H9 (cell line): ENCODE results near the gene MITF. TPM values are rescaled to one million over a fixed set of nuclear protein-coding genes. Genes with fewer than 3 reads are reported as not detected.

Source experiments
- DNase-seq: peaks from one replicate; pipeline ENCODE4 v3.0.0-alpha.2; 2017
- H2AFZ ChIP-seq: one replicate; pipeline ENCODE4 v1.6.1; 2013; ENCODE audit warnings: mild to moderate bottlenecking, low read length, control low read depth, moderate library complexity
- H2AK5ac ChIP-seq: 2 replicates; pipeline ENCODE4 v1.6.1; 2013; ENCODE audit warnings: low read length, control low read depth, mixed read lengths; ENCODE audit not compliant: insufficient read length
- H2BK120ac ChIP-seq: one replicate; pipeline ENCODE4 v1.6.1; 2013; ENCODE audit warnings: low read depth, mild to moderate bottlenecking, low read length, control low read depth, inconsistent platforms; ENCODE audit not compliant: poor library complexity, severe bottlenecking
- H2BK12ac ChIP-seq: 2 replicates; pipeline ENCODE4 v1.6.1; 2013; ENCODE audit warnings: low read length, control low read depth, mixed read lengths, low read depth; ENCODE audit not compliant: insufficient read length
- H2BK15ac ChIP-seq: 2 replicates; pipeline ENCODE4 v1.6.1; 2013; ENCODE audit warnings: low read depth, low read length, control low read depth
- H2BK20ac ChIP-seq: one replicate; pipeline ENCODE4 v1.6.1; 2013; ENCODE audit warnings: low read depth, mild to moderate bottlenecking, low read length, control low read depth, inconsistent platforms; ENCODE audit not compliant: poor library complexity, severe bottlenecking
- H2BK5ac ChIP-seq: 2 replicates; pipeline ENCODE4 v1.6.1; 2013; ENCODE audit warnings: low read length, control low read depth, mixed read lengths; ENCODE audit not compliant: insufficient read length
- H3K14ac ChIP-seq: 2 replicates; pipeline ENCODE4 v1.6.1; 2013; ENCODE audit warnings: low read length, control low read depth; ENCODE audit not compliant: insufficient read depth
- H3K18ac ChIP-seq: 2 replicates; pipeline ENCODE4 v1.6.1; 2013; ENCODE audit warnings: low read depth, mild to moderate bottlenecking, mixed read lengths, low read length, control low read depth; ENCODE audit not compliant: insufficient read length
- H3K23ac ChIP-seq: 2 replicates; pipeline ENCODE4 v1.6.1; 2013; ENCODE audit warnings: low read length, control low read depth, mixed read lengths, low read depth; ENCODE audit not compliant: insufficient read length
- H3K23me2 ChIP-seq: 2 replicates; pipeline ENCODE4 v1.6.1; 2013; ENCODE audit warnings: low read depth, mild to moderate bottlenecking, mixed read lengths, low read length, control low read depth; ENCODE audit not compliant: insufficient read length, poor library complexity, severe bottlenecking
- H3K27ac ChIP-seq: 2 replicates; pipeline ENCODE4 v1.5.1; 2013; ENCODE audit warnings: low read length, control low read depth, mixed read lengths, low read depth; ENCODE audit not compliant: insufficient read length
- H3K27me3 ChIP-seq: 2 replicates; pipeline ENCODE4 v1.6.1; 2013; ENCODE audit warnings: low read length, control low read depth, inconsistent platforms; ENCODE audit not compliant: insufficient read depth
- H3K4ac ChIP-seq: 2 replicates; pipeline ENCODE4 v1.6.1; 2013; ENCODE audit warnings: low read depth, mild to moderate bottlenecking, control low read depth, inconsistent platforms, low read length, moderate library complexity
- H3K4me1 ChIP-seq: 2 replicates; pipeline ENCODE4 v1.6.1; 2013; ENCODE audit warnings: low read length, control low read depth, inconsistent platforms; ENCODE audit not compliant: insufficient read depth
- H3K4me2 ChIP-seq: 2 replicates; pipeline ENCODE4 v1.6.1; 2013; ENCODE audit warnings: low read length, control low read depth, mixed read lengths; ENCODE audit not compliant: insufficient read length, insufficient read depth
- H3K56ac ChIP-seq: 2 replicates; pipeline ENCODE4 v1.6.1; 2013; ENCODE audit warnings: low read depth, mild to moderate bottlenecking, mixed read lengths, low read length, control low read depth; ENCODE audit not compliant: insufficient read length
- H3K79me1 ChIP-seq: 2 replicates; pipeline ENCODE4 v1.6.1; 2013; ENCODE audit warnings: low read depth, mild to moderate bottlenecking, moderate library complexity, low read length, control low read depth, inconsistent platforms; ENCODE audit not compliant: insufficient read depth, poor library complexity, severe bottlenecking
- H3K79me2 ChIP-seq: 2 replicates; pipeline ENCODE4 v1.6.1; 2013; ENCODE audit warnings: low read length, control low read depth, inconsistent platforms; ENCODE audit not compliant: insufficient read depth
- H3K9ac ChIP-seq: 2 replicates; pipeline ENCODE4 v1.6.1; 2013; ENCODE audit warnings: low read length, control low read depth, mixed read lengths; ENCODE audit not compliant: insufficient read length; ENCODE audit errors: extremely low read depth
- H3K9me3 ChIP-seq: one replicate; pipeline ENCODE4 v1.6.1; 2013; ENCODE audit warnings: low read depth, low read length, inconsistent platforms; ENCODE audit not compliant: control insufficient read depth
- H3T11ph ChIP-seq: one replicate; pipeline ENCODE4 v1.6.1; 2013; ENCODE audit warnings: mild to moderate bottlenecking, low read length, control low read depth, inconsistent platforms
- H4K20me1 ChIP-seq: one replicate; pipeline ENCODE4 v1.6.1; 2013; ENCODE audit not compliant: control insufficient read depth, insufficient read length, insufficient read depth
- H4K5ac ChIP-seq: 2 replicates; pipeline ENCODE4 v1.6.1; 2013; ENCODE audit warnings: low read depth, mild to moderate bottlenecking, mixed read lengths, low read length, control low read depth; ENCODE audit not compliant: insufficient read length
- H4K8ac ChIP-seq: replicated peaks from 2 replicates; pipeline ENCODE4 v1.6.1; 2013; ENCODE audit warnings: low read length, control low read depth, mixed read lengths, low read depth; ENCODE audit not compliant: insufficient read length
- H4K91ac ChIP-seq: 2 replicates; pipeline ENCODE4 v1.6.1; 2013; ENCODE audit warnings: low read depth, mild to moderate bottlenecking, moderate library complexity, mixed read lengths, low read length, control low read depth; ENCODE audit not compliant: insufficient read length
- H3K27ac Mint-ChIP-seq, 3 experiments: 2 replicates in 2 of 3; 3 replicates in 1 of 3; pipeline ENCODE4 v1.8.0; 2020 to 2021; ENCODE audit warnings: mixed read lengths in 3 of 3, mild to moderate bottlenecking in 1 of 3, moderate library complexity in 1 of 3
- H3K27me3 Mint-ChIP-seq: 2 replicates; pipeline ENCODE4 v1.8.0; 2021; ENCODE audit warnings: low read depth, mild to moderate bottlenecking, moderate library complexity, mixed read lengths
- H3K36me3 Mint-ChIP-seq, 3 experiments: 2 replicates in 2 of 3; 3 replicates in 1 of 3; pipeline ENCODE4 v1.8.0; 2020 to 2021; ENCODE audit warnings: low read depth in 3 of 3, mixed read lengths in 3 of 3; ENCODE audit not compliant: insufficient read depth in 1 of 3
- H3K4me1 Mint-ChIP-seq, 2 experiments: 2 replicates each; pipeline ENCODE4 v1.8.0; 2020; ENCODE audit warnings: mixed read lengths in 2 of 2
- H3K4me3 Mint-ChIP-seq, 2 experiments: 2 replicates in 1 of 2; 3 replicates in 1 of 2; pipeline ENCODE4 v1.8.0; 2020 to 2021; ENCODE audit warnings: mild to moderate bottlenecking in 2 of 2, mixed read lengths in 2 of 2, moderate library complexity in 1 of 2
- H3K9me3 Mint-ChIP-seq, 2 experiments: 2 replicates in 1 of 2; 3 replicates in 1 of 2; pipeline ENCODE4 v1.8.0; 2020; ENCODE audit warnings: mild to moderate bottlenecking in 2 of 2, mixed read lengths in 2 of 2, moderate library complexity in 1 of 2
- WGBS: extraction: QIAGEN DNeasy Blood & Tissue Kit; methylation state at CpG from one replicate; pipeline ENCODE4 v1.1.7; 2013; ENCODE audit warnings: missing lambda C conversion rate, low lambda C conversion rate, mixed read lengths; ENCODE audit not compliant: insufficient read length; ENCODE audit errors: extremely low coverage; 5-methylcytosine and 5-hydroxymethylcytosine counted together
- total RNA-seq: library from RNA; stranded (reverse); gene quantifications from 2 replicates; pipeline ENCODE4 v1.2.1, GENCODE V29; 2021
- TF ChIP-seq, protein P1 (sequence below): fragments of 200-600 bp; sonication (generic); conservative IDR thresholded peaks from 3 replicates; pipeline ENCODE4 v1.8.0; 2021; ENCODE audit warnings: antibody characterized with exemption, mild to moderate bottlenecking

The MITF gene
- total RNA-seq, 1 experiment from 2014 or later: 0.81 TPM

- Histone ChIP-seq H3K9ac (no peak overlapping the region), H3K79me1 (no peaks in the 10 kb centered on the region), H4K91ac (no peak overlapping the region), H3K23ac (no peak overlapping the region), H2BK20ac (no peak overlapping the region), H3K27ac (no peak overlapping the region), H3K18ac (no peak overlapping the region), H3K4me1 (no peaks in the 10 kb centered on the region), H3K27me3 (no peaks in the 10 kb centered on the region), H2BK120ac (no peak overlapping the region), H3K23me2 (no peaks in the 10 kb centered on the region), H3K4me2 (no peak overlapping the region), H2BK5ac (no peak overlapping the region), H3K14ac (no peak overlapping the region), H4K20me1 (no peaks in the 10 kb centered on the region), H4K5ac (no peak overlapping the region), H3K56ac (no peak overlapping the region), H3T11ph (no peak overlapping the region), H2BK15ac (no peak overlapping the region), H2AFZ (no peak overlapping the region), H4K8ac (no peak overlapping the region), H3K79me2 (no peaks in the 10 kb centered on the region), H2AK5ac (no peak overlapping the region), H3K4ac (no peak overlapping the region), H3K9me3 (peaks cover 5% of the 10 kb centered on the region), H2BK12ac (no peak overlapping the region)
- H3K27ac Mint-ChIP-seq: no peak overlapping the region
- H3K4me3 Mint-ChIP-seq: no peak overlapping the region
- peaks cover 5% of the 10 kb centered on the region; the same call in 1 of the 2 replicates for H3K27me3 Mint-ChIP-seq
- DNase-seq: no peak
- H3K9me3 Mint-ChIP-seq: peaks cover 0 to 3% of the 10 kb centered on the region in 2 experiments; a peak in 1 of 5 replicates
- no CpG with 5 or more reads among the region's 1 CpG for WGBS
- TF ChIP-seq, protein P1, sequence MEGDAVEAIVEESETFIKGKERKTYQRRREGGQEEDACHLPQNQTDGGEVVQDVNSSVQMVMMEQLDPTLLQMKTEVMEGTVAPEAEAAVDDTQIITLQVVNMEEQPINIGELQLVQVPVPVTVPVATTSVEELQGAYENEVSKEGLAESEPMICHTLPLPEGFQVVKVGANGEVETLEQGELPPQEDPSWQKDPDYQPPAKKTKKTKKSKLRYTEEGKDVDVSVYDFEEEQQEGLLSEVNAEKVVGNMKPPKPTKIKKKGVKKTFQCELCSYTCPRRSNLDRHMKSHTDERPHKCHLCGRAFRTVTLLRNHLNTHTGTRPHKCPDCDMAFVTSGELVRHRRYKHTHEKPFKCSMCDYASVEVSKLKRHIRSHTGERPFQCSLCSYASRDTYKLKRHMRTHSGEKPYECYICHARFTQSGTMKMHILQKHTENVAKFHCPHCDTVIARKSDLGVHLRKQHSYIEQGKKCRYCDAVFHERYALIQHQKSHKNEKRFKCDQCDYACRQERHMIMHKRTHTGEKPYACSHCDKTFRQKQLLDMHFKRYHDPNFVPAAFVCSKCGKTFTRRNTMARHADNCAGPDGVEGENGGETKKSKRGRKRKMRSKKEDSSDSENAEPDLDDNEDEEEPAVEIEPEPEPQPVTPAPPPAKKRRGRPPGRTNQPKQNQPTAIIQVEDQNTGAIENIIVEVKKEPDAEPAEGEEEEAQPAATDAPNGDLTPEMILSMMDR: no peak
- H3K4me1 Mint-ChIP-seq: no peaks in the 10 kb centered on the region
- no peaks in the 10 kb centered on the region; a peak in 1 of 7 replicates for H3K36me3 Mint-ChIP-seq
Observed at GRCh38 chr3:69700949-69701348, 38.3 kb upstream of the MITF start.
